ENCODE results near the gene KCTD12.
"Not testable (repeated sequence)": the region's sequence is repeated elsewhere in the genome, so short reads cannot be mapped to it uniquely, and the experiment has no call there.

DNA sequence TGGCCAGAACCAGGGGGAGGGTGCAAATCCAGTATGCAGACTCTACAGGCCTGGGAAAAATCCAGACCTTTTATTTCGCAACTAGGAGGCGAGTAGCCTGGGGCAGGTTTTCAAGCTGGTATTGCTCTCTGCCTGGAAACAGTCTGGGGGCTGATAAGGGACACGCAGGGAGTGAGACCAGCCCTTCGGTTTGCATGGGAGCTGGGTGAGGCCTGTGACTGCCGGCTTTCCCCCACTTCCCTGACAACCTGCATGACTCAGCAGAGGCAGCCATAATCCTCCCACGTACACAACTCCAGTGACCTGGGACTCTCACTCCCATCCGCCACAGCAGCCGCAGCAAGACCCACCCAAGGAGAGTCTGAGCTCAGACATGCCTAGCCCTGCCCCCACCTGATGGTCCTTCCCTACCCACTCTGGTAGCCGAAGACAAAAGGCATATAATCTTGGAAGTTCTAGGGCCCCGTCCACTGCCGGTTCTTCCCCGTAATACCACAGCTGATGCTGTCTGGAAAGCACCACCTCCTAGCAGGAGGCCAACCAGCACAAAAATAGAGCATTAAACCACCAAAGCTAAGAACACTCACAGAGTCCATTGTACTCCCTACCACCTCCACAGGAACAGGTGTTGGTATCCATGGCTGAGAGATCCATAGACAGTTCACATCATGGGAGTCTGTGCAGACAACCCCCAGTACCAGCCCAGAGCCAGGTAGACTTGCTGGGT lies 31.7 kb upstream of the KCTD12 start:
- TF ChIP-seq, protein P1, sequence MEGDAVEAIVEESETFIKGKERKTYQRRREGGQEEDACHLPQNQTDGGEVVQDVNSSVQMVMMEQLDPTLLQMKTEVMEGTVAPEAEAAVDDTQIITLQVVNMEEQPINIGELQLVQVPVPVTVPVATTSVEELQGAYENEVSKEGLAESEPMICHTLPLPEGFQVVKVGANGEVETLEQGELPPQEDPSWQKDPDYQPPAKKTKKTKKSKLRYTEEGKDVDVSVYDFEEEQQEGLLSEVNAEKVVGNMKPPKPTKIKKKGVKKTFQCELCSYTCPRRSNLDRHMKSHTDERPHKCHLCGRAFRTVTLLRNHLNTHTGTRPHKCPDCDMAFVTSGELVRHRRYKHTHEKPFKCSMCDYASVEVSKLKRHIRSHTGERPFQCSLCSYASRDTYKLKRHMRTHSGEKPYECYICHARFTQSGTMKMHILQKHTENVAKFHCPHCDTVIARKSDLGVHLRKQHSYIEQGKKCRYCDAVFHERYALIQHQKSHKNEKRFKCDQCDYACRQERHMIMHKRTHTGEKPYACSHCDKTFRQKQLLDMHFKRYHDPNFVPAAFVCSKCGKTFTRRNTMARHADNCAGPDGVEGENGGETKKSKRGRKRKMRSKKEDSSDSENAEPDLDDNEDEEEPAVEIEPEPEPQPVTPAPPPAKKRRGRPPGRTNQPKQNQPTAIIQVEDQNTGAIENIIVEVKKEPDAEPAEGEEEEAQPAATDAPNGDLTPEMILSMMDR (optimal IDR thresholded peaks at IDR 0.05 in 1 of 3, IDR thresholded peaks at IDR 0.05 in 1 of 3, conservative IDR thresholded peaks at IDR 0.05 in 1 of 3; ENCODE audit: extremely low read depth in 1 of 3, insufficient read depth in 2 of 3, low read length in 3 of 3), result not testable (repeated sequence)
- TF ChIP-seq EZH2 (IDR thresholded peaks at IDR 0.05; ENCODE audit: low read length), result not testable (repeated sequence)
